ENCODE results near the gene DNMBP.

DNMBP gene

GRCh38 chr10:99926925-99927720 lies 82.6 kb downstream of the DNMBP start:
- Histone ChIP-seq H3K79me2 (ENCODE audit: low read length) (no peaks in the 10 kb centered on the region), H3K9me2 (replicated peaks; ENCODE audit: insufficient read depth, low read length) (no peaks in the 10 kb centered on the region), H3K9me3 (replicated peaks; ENCODE audit: insufficient read depth, low read length) (no peaks in the 10 kb centered on the region), H3K36me3 (replicated peaks; ENCODE audit: insufficient read depth, low read length) (no peaks in the 10 kb centered on the region), H3K27me3 (replicated peaks; ENCODE audit: insufficient read depth, low read length) (no peaks in the 10 kb centered on the region), H3K4me1 (ENCODE audit: low read length) (no peaks in the 10 kb centered on the region), H2AFZ (ENCODE audit: low read length) (no peak overlapping the region), H3K4me2 (ENCODE audit: low read depth, low read length) (no peak overlapping the region), H3K27ac (ENCODE audit: low read length) (no peak overlapping the region), H3K4me3 (ENCODE audit: low read length) (no peak overlapping the region), H4K20me1 (ENCODE audit: insufficient read depth, low read length) (no peaks in the 10 kb centered on the region), H3F3A (ENCODE audit: insufficient read depth, low read length) (no peaks in the 10 kb centered on the region), H3K9ac (ENCODE audit: low read length) (no peak overlapping the region)
- TF ChIP-seq EZH2 (optimal IDR thresholded peaks at IDR 0.05; ENCODE audit: low read depth, low read length) (no peak), CTCF (IDR thresholded peaks at IDR 0.05; ENCODE audit: low read length) (no peak), EZH2phosphoT487 (IDR thresholded peaks at IDR 0.05; ENCODE audit: low read length) (no peak)
- DNase-seq = no peak

- H3K27ac ChIP-seq (ENCODE audit: low read length) = no peak overlapping the region
- H3K9me3 ChIP-seq (replicated peaks; ENCODE audit: insufficient read depth, low read length) = no peaks in the 10 kb centered on the region
- no peaks in the 10 kb centered on the region for H3K27me3 ChIP-seq (replicated peaks; ENCODE audit: insufficient read depth, low read length)
- H3K9ac ChIP-seq (ENCODE audit: low read length) = no peak overlapping the region
- no peaks in the 10 kb centered on the region for H3K36me3 ChIP-seq (replicated peaks; ENCODE audit: insufficient read depth, low read length)
- no peak for TF ChIP-seq EZH2phosphoT487 (IDR thresholded peaks at IDR 0.05; ENCODE audit: low read length)
- TF ChIP-seq EZH2 (optimal IDR thresholded peaks at IDR 0.05; ENCODE audit: low read depth, low read length) = no peak
- TF ChIP-seq CTCF (IDR thresholded peaks at IDR 0.05; ENCODE audit: low read length) = no peak
- H3K4me1 ChIP-seq (ENCODE audit: low read length) = no peaks in the 10 kb centered on the region
- H3F3A ChIP-seq (ENCODE audit: insufficient read depth, low read length) = no peaks in the 10 kb centered on the region
- H3K79me2 ChIP-seq (ENCODE audit: low read length) = no peaks in the 10 kb centered on the region
- no peaks in the 10 kb centered on the region for H3K9me2 ChIP-seq (replicated peaks; ENCODE audit: insufficient read depth, low read length)
- no peak overlapping the region for H3K4me2 ChIP-seq (ENCODE audit: low read depth, low read length)
- no peak for DNase-seq
- H4K20me1 ChIP-seq (ENCODE audit: insufficient read depth, low read length) = no peaks in the 10 kb centered on the region
- no peak overlapping the region for H3K4me3 ChIP-seq (ENCODE audit: low read length)
- H2AFZ ChIP-seq (ENCODE audit: low read length) = no peak overlapping the region
Observed at GRCh38 chr10:99924451-99925255, 85.1 kb downstream of the DNMBP start.

- no peak overlapping the region for H3K27ac ChIP-seq (ENCODE audit: low read length)
- H3K4me1 ChIP-seq (ENCODE audit: low read length) = no peaks in the 10 kb centered on the region
- H3K9me3 ChIP-seq (replicated peaks; ENCODE audit: insufficient read depth, low read length) = no peaks in the 10 kb centered on the region
- no peaks in the 10 kb centered on the region for H3F3A ChIP-seq (ENCODE audit: insufficient read depth, low read length)
- H3K36me3 ChIP-seq (replicated peaks; ENCODE audit: insufficient read depth, low read length) = no peaks in the 10 kb centered on the region
- H3K9ac ChIP-seq (ENCODE audit: low read length) = no peak overlapping the region
- no peak for DNase-seq
- H4K20me1 ChIP-seq (ENCODE audit: insufficient read depth, low read length) = no peaks in the 10 kb centered on the region
- no peak overlapping the region for H3K4me2 ChIP-seq (ENCODE audit: low read depth, low read length)
- no peaks in the 10 kb centered on the region for H3K27me3 ChIP-seq (replicated peaks; ENCODE audit: insufficient read depth, low read length)
- H2AFZ ChIP-seq (ENCODE audit: low read length) = no peak overlapping the region
- no peak for TF ChIP-seq EZH2phosphoT487 (IDR thresholded peaks at IDR 0.05; ENCODE audit: low read length)
- no peak for TF ChIP-seq CTCF (IDR thresholded peaks at IDR 0.05; ENCODE audit: low read length)
- H3K4me3 ChIP-seq (ENCODE audit: low read length) = no peak overlapping the region
- no peaks in the 10 kb centered on the region for H3K79me2 ChIP-seq (ENCODE audit: low read length)
- H3K9me2 ChIP-seq (replicated peaks; ENCODE audit: insufficient read depth, low read length) = no peaks in the 10 kb centered on the region
Observed at GRCh38 chr10:99921948-99922347, 87.8 kb downstream of the DNMBP start.
